KOPT-K1 (cell line): ENCODE results near the gene SMU1.
"Not testable (repeated sequence)": the region's sequence is repeated elsewhere in the genome, so short reads cannot be mapped to it uniquely, and the experiment has no call there.

Experiments used
- H3K27ac ChIP-seq: fragments of 200-600 bp; sonication (generic); 2 replicates; pipeline ENCODE4 v1.5.1; 2016; ENCODE audit warnings: antibody characterized with exemption, mild to moderate bottlenecking, low read depth, low read length; ENCODE audit not compliant: poor library complexity, severe bottlenecking
- H3K36me3 ChIP-seq: fragments of 200-600 bp; sonication (generic); 2 replicates; pipeline ENCODE4 v1.5.1; 2017; ENCODE audit warnings: antibody characterized with exemption, mild to moderate bottlenecking, low read length, moderate library complexity; ENCODE audit not compliant: insufficient read depth
- H3K9me3 ChIP-seq: fragments of 200-600 bp; sonication (generic); 2 replicates; pipeline ENCODE4 v1.5.1; 2017; ENCODE audit warnings: antibody characterized with exemption, low read length, mild to moderate bottlenecking; ENCODE audit not compliant: insufficient read depth, poor library complexity, severe bottlenecking

The SMU1 gene

DNA sequence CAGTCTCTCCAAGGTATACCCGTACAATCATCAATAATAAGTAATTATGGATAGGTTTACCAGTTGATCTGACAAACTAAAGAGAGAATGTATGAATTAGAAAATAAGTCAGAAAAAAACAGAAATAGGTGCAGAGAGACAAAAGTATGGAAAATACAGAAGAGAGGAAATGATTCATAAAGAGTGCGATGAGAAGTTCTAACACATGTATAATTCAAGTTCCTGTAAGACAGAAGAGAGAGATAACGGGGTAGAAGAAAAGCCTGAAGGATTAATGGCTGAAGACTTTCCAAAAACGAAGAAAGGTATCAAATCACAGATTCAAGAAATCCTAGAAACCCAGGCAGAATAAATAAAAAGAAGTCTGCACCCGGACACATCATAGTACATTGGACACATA, 16.2 kb upstream of the SMU1 start:
- Histone ChIP-seq H3K36me3 (no peaks in the 10 kb centered on the region), H3K9me3 (no peaks in the 10 kb centered on the region), H3K27ac (no peak overlapping the region)

DNA sequence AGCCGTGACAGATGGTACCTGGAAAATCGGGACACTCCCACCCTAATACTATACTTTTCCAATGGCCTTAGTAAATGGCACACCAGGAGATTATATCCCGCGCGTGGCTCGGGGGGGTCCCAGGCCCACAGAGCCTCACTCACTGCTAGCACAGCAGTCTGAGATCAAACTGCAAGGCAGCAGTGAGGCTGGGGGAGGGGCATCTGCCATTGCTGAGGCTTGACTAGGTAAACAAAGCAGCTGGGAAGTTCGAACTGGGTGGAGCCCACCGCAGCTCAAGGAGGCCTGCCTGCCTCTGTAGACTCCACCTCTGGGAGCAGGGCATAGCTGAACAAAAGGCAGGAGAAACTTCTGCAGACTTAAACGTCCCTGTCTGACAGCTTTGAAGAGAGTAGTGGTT, 9.2 kb upstream of the SMU1 start:
- not testable (repeated sequence) for H3K27ac ChIP-seq, H3K9me3 ChIP-seq, H3K36me3 ChIP-seq

DNA sequence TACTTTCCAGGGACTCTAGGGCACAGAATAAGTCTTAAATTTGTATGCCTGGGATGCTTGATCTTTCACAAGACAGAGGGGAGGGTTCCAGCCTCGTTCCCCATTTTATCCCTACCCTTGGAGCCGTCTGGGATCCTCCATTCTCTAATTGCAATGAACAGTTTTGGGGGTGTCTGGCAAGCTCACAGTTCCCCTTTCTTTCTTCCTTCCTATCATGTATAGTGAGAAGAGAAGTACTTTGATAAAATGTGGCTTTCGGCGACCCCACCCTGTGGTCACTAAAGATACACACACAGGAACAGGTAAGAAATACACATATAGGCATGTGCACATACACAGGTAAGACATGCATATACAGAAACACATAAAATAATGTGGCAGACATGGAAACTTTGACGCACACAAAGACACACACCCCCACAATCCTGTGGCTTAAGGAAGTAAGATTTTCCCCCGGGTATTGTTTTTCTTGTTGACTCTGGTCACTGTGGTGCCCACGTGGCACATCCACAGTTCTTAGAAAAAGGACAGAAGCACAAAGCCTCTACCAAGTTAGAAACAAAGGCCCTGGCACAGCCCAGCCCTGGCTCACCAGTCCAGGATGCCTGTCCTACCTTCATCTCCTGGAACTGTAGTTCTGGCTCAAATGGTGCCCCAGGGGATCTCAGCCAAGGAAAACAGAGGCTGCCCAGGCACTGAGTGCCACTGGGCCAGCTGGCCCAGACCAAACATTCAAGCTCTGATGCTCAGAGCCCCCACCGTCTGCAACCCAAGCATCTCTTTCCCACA, 6.3 kb upstream of the SMU1 start:
- Histone ChIP-seq H3K9me3 (no peaks in the 10 kb centered on the region), H3K27ac (no peak overlapping the region), H3K36me3 (no peaks in the 10 kb centered on the region)

DNA sequence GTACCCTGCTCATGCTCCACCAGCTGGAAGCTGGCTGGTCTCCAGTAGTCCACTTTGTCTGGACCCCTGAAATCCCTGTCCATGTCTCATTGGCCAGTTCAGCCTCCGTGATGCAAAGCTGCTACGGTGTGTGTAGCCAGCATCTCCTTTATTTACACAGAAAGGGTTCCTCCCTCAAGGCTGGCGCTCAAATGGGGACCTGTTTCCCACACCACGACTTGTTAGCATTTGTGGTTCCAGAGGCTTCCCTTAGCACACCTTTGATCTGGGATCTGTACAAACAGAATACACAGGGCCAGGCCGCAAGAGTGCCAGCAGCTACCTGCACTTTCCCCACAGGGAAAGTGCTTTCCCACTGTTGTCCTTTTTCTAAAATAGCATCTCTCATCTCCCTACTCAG, 5.7 kb upstream of the SMU1 start:
- Histone ChIP-seq H3K27ac (no peak overlapping the region), H3K36me3 (no peaks in the 10 kb centered on the region)

DNA sequence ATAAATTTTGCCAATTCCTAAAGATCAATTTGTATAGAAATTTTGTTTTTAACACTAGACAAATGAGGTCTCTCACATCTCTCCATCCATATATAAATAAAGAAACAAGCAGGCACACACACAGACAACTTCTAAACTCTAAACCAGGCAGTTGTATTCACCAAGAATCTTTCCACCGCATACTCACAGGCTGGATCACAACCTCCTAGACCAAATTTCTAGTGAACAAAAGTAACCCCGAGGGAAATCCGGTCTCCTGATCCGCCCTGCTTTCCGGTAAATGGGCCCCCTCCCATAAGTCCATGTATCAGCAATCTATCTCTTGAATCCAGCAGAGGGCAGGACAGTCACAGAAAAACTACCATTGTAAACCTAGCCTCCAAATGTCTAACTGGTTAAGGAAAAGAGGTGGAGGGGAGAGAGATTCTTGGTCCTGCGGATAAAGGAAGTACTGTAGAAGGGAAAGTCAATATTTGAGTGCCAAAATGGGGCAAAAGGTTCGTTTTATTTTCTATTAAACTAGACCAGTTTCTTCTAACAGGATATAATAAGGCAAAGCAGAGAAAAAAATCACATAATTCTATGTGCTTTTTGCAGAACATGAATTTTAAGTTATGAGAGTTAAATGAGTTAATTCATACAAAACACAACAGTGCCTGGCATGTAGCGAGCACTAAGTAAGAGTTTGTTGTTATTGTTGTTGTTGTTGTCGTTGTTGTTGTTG, 4.8 kb upstream of the SMU1 start:
- Histone ChIP-seq H3K27ac (peak overlapping the region; percentile 34), H3K36me3 (no peaks in the 10 kb centered on the region), H3K9me3 (no peaks in the 10 kb centered on the region)

More for the DNA sequence above, 5.7 kb upstream of the SMU1 start:
- H3K9me3 ChIP-seq, result no peaks in the 10 kb centered on the region

DNA sequence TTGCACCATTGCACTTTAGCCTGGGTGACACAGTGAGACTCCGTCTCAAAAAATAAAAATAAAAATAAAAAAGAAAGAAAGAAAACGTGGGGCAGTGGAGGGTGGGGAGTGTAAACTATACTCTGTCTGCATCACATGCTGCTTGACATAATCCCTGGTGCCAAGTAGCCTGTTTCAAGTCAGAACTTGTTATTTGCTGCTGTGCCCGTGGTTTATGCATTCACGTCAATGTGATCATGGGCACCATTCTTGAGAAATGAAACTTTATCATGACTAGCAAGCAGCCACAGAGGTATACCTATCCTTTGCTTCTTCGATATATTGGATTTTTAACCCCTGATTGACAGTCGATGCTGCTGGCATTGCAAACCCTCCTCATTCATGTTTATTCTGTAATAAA, 4.1 kb upstream of the SMU1 start:
- no peaks in the 10 kb centered on the region for H3K36me3 ChIP-seq
- peak overlapping the region; percentile 34 for H3K27ac ChIP-seq
- H3K9me3 ChIP-seq, result no peaks in the 10 kb centered on the region

DNA sequence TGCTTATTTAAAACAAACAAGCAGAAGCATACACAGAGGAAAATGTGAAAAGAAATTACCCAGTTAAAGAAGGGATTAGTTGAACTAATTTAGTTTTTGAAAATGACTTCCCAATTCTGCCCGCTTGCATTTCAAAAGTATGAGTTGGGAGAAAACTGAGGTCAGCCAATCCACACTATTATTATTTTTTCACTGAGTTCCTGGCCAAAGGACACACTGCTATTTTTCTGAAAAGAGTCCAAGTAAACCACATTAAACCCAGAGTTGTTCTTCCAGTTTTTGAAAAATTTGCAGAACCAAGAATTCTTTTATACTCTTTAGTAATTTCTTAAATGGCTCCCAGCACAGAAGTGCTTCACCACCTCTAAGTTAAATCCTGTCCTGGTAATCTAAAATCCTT, 7.5 kb downstream of the SMU1 start:
- no peak overlapping the region for H3K27ac ChIP-seq
- H3K36me3 ChIP-seq, result peaks cover 97% of the 10 kb centered on the region
- H3K9me3 ChIP-seq, result no peaks in the 10 kb centered on the region

DNA sequence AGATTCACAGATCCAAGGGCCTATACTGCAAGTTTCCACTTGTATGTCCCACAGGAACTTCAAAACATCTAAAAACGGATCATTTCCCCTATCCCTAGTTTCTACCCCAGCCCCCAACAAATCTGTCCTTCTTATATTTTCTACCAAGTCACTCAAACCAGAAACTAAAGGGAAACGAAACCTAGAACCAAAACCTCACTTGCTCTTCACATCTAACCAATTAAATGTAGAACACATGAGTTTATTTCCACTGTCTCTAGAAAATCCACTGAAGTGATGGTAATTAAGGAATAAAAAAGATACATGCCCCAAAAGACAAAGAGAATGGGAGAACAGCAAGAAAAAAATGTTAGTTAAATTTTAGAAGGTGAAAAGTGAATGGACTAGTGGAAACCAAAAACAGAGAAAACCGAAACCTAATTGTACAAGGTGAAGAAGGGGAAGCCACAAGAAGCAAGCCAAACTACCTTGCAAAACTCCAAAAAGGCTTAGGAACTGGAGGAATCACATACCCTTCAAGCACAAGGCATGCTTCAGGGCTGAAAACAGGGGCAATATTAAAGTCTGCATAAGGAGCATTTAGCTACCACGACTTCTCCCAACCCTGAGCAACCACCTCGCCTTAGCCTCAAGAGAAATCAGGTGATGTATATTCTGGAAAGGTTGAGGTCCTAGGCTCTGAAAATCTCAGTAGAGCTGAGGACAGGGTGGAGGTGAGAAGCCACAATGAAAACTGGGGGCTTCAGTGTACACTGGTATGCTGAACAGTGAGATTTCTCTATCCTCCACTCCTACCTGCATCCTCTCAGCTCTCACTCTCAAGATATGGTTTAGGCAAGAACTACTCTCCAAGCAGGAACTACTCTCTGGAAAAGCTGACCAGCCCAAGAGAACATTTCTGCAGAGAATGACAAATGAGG, 11.1 kb downstream of the SMU1 start:
- peaks cover 98% of the 10 kb centered on the region for H3K36me3 ChIP-seq
- H3K27ac ChIP-seq, result no peak overlapping the region
- no peaks in the 10 kb centered on the region for H3K9me3 ChIP-seq

DNA sequence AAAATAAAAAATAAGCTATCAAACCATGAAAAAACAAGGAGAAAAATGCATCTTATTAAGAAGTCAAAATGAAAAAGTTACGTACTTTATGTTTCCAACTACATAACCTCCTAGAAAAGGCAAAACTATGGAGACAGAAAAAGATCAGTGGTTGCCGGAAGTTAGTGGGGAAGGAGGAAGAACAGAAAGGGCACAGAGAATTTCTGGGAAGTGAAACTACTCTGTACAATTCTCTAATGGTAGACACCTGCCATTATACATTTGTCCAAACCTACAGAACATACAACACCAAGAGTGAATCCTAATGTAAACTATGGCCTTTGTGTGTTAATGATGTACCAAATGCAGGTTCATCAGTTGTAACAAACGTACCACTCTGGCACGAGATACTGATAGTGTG, 25.3 kb downstream of the SMU1 start:
- Histone ChIP-seq H3K27ac (no peak overlapping the region), H3K36me3 (peaks cover 95% of the 10 kb centered on the region), H3K9me3 (no peaks in the 10 kb centered on the region)

DNA sequence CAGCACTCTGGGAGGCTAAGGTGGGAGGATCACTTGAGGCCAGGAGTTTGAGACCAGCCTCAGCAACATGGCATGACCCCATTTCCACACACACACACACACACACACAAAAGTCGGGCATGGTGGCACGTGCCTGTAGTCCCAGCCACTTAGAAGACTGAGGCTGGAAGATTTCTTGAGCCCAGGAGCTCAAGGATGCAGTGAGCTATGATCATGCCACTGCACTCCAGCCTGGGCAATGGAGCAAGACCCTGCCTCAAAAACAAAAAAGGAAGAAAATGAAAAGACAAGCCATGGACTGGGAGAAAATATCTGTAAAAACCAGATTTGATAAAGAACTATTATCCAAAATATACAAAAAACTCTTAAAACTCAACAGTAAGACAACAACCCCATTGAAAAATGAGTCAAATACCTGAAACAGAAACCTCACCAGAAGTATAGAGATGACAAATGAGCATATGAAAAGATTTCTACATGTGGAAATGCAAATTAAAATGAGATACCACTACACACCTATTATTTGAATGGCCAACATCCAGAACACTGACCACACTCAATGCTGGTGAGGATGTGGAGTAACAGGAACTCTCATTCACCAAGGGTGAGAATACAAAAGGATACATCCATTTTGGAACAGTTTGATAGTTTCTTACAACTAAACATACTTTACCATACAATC, 26.7 kb downstream of the SMU1 start:
- Histone ChIP-seq H3K9me3 (no peaks in the 10 kb centered on the region), H3K36me3 (peaks cover 93% of the 10 kb centered on the region), H3K27ac (no peak overlapping the region)

DNA sequence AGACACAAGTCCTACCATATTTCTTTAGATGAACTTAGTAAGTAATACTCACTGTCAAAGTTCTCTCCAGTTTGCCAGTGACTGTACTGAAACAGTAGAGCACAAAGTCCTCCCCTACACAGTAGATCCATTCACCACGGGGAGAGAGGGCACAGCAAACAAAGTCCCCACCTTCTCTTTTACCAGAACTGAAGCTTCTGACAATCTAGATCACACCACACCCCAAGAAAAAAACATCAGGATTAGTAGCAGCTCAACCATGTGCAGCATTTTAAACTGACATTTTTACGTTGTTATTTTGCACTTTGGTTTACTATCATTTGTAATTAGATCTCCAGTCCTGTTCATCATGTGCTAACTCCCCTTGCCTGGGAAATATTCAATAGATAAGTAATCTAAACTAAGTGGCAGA, 28.4 kb downstream of the SMU1 start:
- Histone ChIP-seq H3K27ac (no peak overlapping the region), H3K9me3 (no peaks in the 10 kb centered on the region), H3K36me3 (peaks cover 93% of the 10 kb centered on the region)

DNA sequence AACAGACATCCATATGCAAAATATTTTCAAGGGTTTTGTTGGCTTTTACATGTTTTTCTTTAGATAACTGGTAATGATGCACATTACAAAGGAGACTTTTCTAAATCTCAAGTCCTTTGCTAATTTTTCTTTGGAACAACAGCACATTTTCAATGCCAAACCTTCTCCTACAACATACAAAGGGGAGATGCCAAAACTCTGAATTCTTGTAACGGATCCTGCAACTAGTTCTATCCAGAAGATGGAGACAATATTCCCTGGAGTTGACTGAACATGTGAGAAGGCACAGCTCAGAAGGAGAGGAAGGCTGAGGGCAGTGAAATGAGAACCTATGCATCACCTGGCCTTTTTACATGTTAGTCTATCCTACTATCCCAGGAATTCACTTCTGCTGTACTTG, 30.4 kb downstream of the SMU1 start:
- Histone ChIP-seq H3K36me3 (peaks cover 85% of the 10 kb centered on the region), H3K9me3 (no peaks in the 10 kb centered on the region), H3K27ac (no peak overlapping the region)

DNA sequence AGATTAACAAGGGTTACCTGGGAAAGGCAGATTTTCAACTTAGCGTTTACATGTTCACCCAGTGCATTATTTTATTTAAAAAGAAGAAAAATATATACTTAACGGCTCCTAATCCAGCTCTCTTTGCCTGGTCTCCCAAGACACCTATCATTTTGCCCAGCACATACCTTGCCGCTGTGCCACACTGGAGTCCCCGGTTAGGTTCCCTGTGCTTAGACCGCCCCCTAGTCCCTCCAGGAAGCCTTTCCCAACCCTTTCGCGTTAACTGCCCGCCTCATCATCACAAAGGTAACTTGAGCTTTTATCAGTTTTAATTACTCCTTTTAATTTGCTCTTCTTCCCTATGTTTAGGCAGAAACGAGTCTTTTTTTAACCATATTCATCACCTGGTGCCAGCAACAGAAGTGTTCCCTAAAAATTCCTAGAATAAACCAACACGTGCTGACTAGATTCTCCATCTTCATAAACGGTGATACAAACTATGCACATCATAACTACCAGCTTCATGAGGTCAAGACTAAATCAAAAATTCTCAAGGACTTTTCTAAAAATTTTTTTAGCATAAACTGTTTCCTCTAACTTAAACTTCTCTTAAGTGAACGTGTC, 31.7 kb downstream of the SMU1 start:
- Histone ChIP-seq H3K27ac (peak overlapping the region; percentile 24), H3K36me3 (peaks cover 89% of the 10 kb centered on the region), H3K9me3 (no peaks in the 10 kb centered on the region)

DNA sequence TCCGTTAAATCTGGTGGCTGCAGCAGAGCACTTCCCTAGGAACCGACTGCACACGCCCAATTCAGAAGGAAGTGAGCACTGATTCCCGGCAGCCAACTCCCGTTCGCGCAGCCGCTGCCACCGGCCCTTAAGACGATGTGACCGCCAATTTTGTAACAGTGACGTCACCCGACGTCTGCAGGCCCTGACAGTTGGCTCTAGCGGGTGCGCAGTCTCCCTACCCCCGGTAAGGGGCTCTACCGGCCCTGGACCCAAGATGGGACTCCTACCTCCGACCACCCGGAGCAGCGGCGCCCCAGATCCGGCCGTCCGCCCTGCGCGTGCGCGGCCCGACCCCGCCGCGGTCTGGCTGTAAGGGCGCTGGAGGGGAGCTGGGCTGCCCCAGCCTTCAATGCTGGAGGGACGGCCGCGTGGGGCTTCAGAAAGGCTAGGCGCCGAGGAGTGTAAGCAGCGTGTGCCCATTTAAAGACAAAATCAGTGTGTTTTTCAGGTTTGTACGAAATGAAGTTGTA, 32.3 kb downstream of the SMU1 start:
- H3K27ac ChIP-seq, result peak overlapping the region; percentile 24
- peaks cover 89% of the 10 kb centered on the region for H3K36me3 ChIP-seq
- H3K9me3 ChIP-seq, result no peaks in the 10 kb centered on the region
